BLaER1 treated with 17β-estradiol and CSF1 and Interleukin-3, amounts not matched to agents 10 nM and 100 nM (cell line): Measurements from ENCODE around the gene SLIRP.

Source experiments
- H3K27ac ChIP-seq, 11 experiments: shearing (Covaris generic); formaldehyde crosslinking; 2 replicates each; pipeline ENCODE4 v1.8.1; 2022
- H3K27me3 ChIP-seq, 11 experiments: shearing (Covaris generic); formaldehyde crosslinking; 2 replicates each; pipeline ENCODE4 v1.8.1; 2022
- H3K36me3 ChIP-seq, 11 experiments: shearing (Covaris generic); formaldehyde crosslinking; 2 replicates each; pipeline ENCODE4 v1.8.1; 2022
- H3K4me1 ChIP-seq, 10 experiments: shearing (Covaris generic); formaldehyde crosslinking; 2 replicates each; pipeline ENCODE4 v1.8.1; 2022
- H3K4me2 ChIP-seq, 11 experiments: shearing (Covaris generic); formaldehyde crosslinking; 2 replicates each; pipeline ENCODE4 v1.8.1; 2022
- H3K4me3 ChIP-seq, 10 experiments: shearing (Covaris generic); formaldehyde crosslinking; 2 replicates each; pipeline ENCODE4 v1.8.1; 2022
- H3K9ac ChIP-seq, 11 experiments: shearing (Covaris generic); formaldehyde crosslinking; 2 replicates each; pipeline ENCODE4 v1.8.1; 2022
- H3K9me3 ChIP-seq, 11 experiments: shearing (Covaris generic); formaldehyde crosslinking; replicated peaks in 1 of 11; 2 replicates each; pipeline ENCODE4 v1.8.1; 2022
- H4K20me1 ChIP-seq, 11 experiments: shearing (Covaris generic); formaldehyde crosslinking; 2 replicates each; pipeline ENCODE4 v1.8.1; 2022
- Cebpa-rat ChIP-seq, 11 experiments: shearing (Covaris generic); IDR thresholded peaks; 2 replicates each; pipeline ENCODE4 v1.8.1; 2022

Gene SLIRP

GRCh38 chr14:77752799-77753516 is 45.1 kb downstream of the SLIRP start:
- no peak overlapping the region for H3K9ac ChIP-seq
- TF ChIP-seq Cebpa-rat (IDR thresholded peaks at IDR 0.05): no peak
- H3K36me3 ChIP-seq: peaks cover 86 to 100% (median 95%) of the 10 kb centered on the region in 11 experiments
- H3K4me2 ChIP-seq: no peak overlapping the region
- H3K27ac ChIP-seq: no peak overlapping the region
- no peak overlapping the region for H3K4me3 ChIP-seq
- H4K20me1 ChIP-seq: peaks cover 48 to 90% (median 79%) of the 10 kb centered on the region in 11 experiments; a peak in 21 of 22 replicates
- peaks cover 0 to 16% (median 0%) of the 10 kb centered on the region in 10 experiments; a peak in 5 of 20 replicates for H3K4me1 ChIP-seq
- peaks cover 0 to 18% (median 5%) of the 10 kb centered on the region in 11 experiments; a peak in 7 of 22 replicates for H3K9me3 ChIP-seq
- no peaks in the 10 kb centered on the region for H3K27me3 ChIP-seq

- H3K27ac ChIP-seq: peak within 1 kb of the TSS; percentile 89 to 97 (median 92)
- peak within 1 kb of the TSS; percentile 80 to 93 (median 92) for H3K4me3 ChIP-seq
- peaks cover 19 to 43% (median 36%) of the 10 kb centered on the region in 11 experiments for H3K36me3 ChIP-seq
- H3K4me1 ChIP-seq: peaks cover 22 to 42% (median 27%) of the 10 kb centered on the region in 10 experiments
- peaks cover 42 to 50% (median 47%) of the 10 kb centered on the region in 11 experiments for H4K20me1 ChIP-seq
- no peaks in the 10 kb centered on the region for H3K9me3 ChIP-seq
- no peaks in the 10 kb centered on the region for H3K27me3 ChIP-seq
- peak within 1 kb of the TSS; percentile 80 to 96 (median 88) for H3K4me2 ChIP-seq
- H3K9ac ChIP-seq: peak within 1 kb of the TSS; percentile 90 to 97 (median 93)
- TF ChIP-seq Cebpa-rat (IDR thresholded peaks at IDR 0.05): no peak
Measured at GRCh38 chr14:77760381-77761204, 52.7 kb downstream of the SLIRP start, which contains the start of gene SNW1. TSS of gene SNW1 (minus strand) at chr14:77761156. CDS start at chr14:77761127, 29 bp downstream.

GRCh38 chr14:77761205-77761931 is 53.5 kb downstream of the SLIRP start:
- Histone ChIP-seq H3K9ac (peak overlapping the region; percentile 90 to 97 (median 93)), H3K9me3 (no peaks in the 10 kb centered on the region), H3K27me3 (no peaks in the 10 kb centered on the region), H3K4me3 (peak overlapping the region; percentile 80 to 93 (median 92)), H4K20me1 (peaks cover 34 to 42% (median 39%) of the 10 kb centered on the region in 11 experiments; a peak in 21 of 22 replicates), H3K4me2 (peak overlapping the region; percentile 70 to 96 (median 86)), H3K36me3 (peaks cover 11 to 35% (median 29%) of the 10 kb centered on the region in 11 experiments), H3K27ac (peak overlapping the region; percentile 89 to 97 (median 92)), H3K4me1 (peaks cover 22 to 42% (median 27%) of the 10 kb centered on the region in 10 experiments)
- peak in 10 of 11 experiments; percentile 8 to 86 (median 52); a peak in 10 of 22 replicates for TF ChIP-seq Cebpa-rat (IDR thresholded peaks at IDR 0.05)

- Histone ChIP-seq H3K27me3 (no peaks in the 10 kb centered on the region), H3K4me1 (peaks cover 22 to 29% (median 26%) of the 10 kb centered on the region in 10 experiments), H4K20me1 (peaks cover 15 to 22% (median 20%) of the 10 kb centered on the region in 11 experiments; a peak in 21 of 22 replicates), H3K9ac (no peak overlapping the region), H3K9me3 (no peaks in the 10 kb centered on the region), H3K36me3 (peaks cover 3 to 16% (median 12%) of the 10 kb centered on the region in 11 experiments; a peak in 15 of 22 replicates), H3K4me2 (no peak overlapping the region), H3K27ac (no peak overlapping the region), H3K4me3 (no peak overlapping the region)
- TF ChIP-seq Cebpa-rat (IDR thresholded peaks at IDR 0.05): no peak
Measured at GRCh38 chr14:77763316-77763715, 55.4 kb downstream of the SLIRP start.

- TF ChIP-seq Cebpa-rat (IDR thresholded peaks at IDR 0.05): no peak
- H3K9ac ChIP-seq: no peak overlapping the region
- no peak overlapping the region for H3K4me3 ChIP-seq
- no peaks in the 10 kb centered on the region for H3K9me3 ChIP-seq
- no peaks in the 10 kb centered on the region for H3K27me3 ChIP-seq
- H3K27ac ChIP-seq: no peak overlapping the region
- H4K20me1 ChIP-seq: peaks cover 10 to 16% (median 13%) of the 10 kb centered on the region in 11 experiments; a peak in 21 of 22 replicates
- no peak overlapping the region for H3K4me2 ChIP-seq
- H3K4me1 ChIP-seq: peaks cover 17 to 27% (median 19%) of the 10 kb centered on the region in 10 experiments
- peaks cover 0 to 9% (median 6%) of the 10 kb centered on the region in 11 experiments; a peak in 13 of 22 replicates for H3K36me3 ChIP-seq
Measured at GRCh38 chr14:77763978-77764377, 56.1 kb downstream of the SLIRP start.
